H1 (cell line): ENCODE measurements around the gene EPHA4. TPM values are rescaled to one million over a fixed set of nuclear protein-coding genes. Genes with fewer than 3 reads are reported as not detected.

ENCODE experiments used
- BCL11A ChIP-seq, 2 experiments: IDR thresholded peaks; one replicate each; pipeline ENCODE4 v1.6.1; 2011; ENCODE audit warnings: low read depth in 2 of 2, low read length in 2 of 2, mild to moderate bottlenecking in 2 of 2
- HDAC6 ChIP-seq: IDR thresholded peaks from one replicate; pipeline ENCODE4 v1.7.1; 2012; ENCODE audit warnings: low read depth, mild to moderate bottlenecking, inconsistent platforms, low read length, moderate library complexity
- RAD21 ChIP-seq, 2 experiments: IDR thresholded peaks in 1 of 2; conservative IDR thresholded peaks in 1 of 2; 2 replicates each; pipeline ENCODE4 v1.6.1; 2011; ENCODE audit warnings: low read depth in 2 of 2, low read length in 2 of 2, improper control_type of control experiment in 1 of 2, inconsistent platforms in 1 of 2, mild to moderate bottlenecking in 1 of 2, moderate library complexity in 1 of 2
- RFX5 ChIP-seq: IDR thresholded peaks from 2 replicates; pipeline ENCODE4 v1.6.1; 2011; ENCODE audit warnings: low read depth, low read length, improper control_type of control experiment, borderline replicate concordance
- TAF1 ChIP-seq: IDR thresholded peaks from 2 replicates; pipeline ENCODE4 v1.6.1; 2011; ENCODE audit warnings: mild to moderate bottlenecking, low read depth, low read length
- polyA plus RNA-seq, 7 experiments: library from polyadenylated mRNA; depleted of rRNA in 3 of 7; stranded (reverse) in 5 of 7; unstranded in 2 of 7; fragments of >200 nt in 5 of 7; fragments of 200-250 nt in 2 of 7; gene quantifications; 1 replicate in 5 of 7; 2 replicates in 1 of 7; 4 replicates in 1 of 7; pipeline versions ENCODE4 v1.2.1 to v1.2.3, GENCODE V29; 2011 to 2013; ENCODE audit warnings: missing spikeins in 2 of 7, mixed read lengths in 2 of 7
- total RNA-seq: library from RNA; stranded (reverse); fragmentation: NEBNext Ultra II Directional; extraction: Animal tissue kit (Norgen Biotek cat#: 25700); gene quantifications from 2 replicates; pipeline ENCODE4 v1.2.1, GENCODE V29; 2021
- TF ChIP-seq, protein P1 (sequence below), 3 experiments: IDR thresholded peaks; 1 replicate in 2 of 3; 2 replicates in 1 of 3; pipeline versions ENCODE4 v1.5.1 to v1.6.1; 2011; ENCODE audit warnings: low read length in 3 of 3, mild to moderate bottlenecking in 3 of 3, inconsistent platforms in 2 of 3, low read depth in 1 of 3, moderate library complexity in 1 of 3; ENCODE audit not compliant: insufficient read depth in 1 of 3; ENCODE audit errors: control extremely low read depth in 1 of 3
- TF ChIP-seq, protein P2 (sequence below): IDR thresholded peaks from 2 replicates; pipeline ENCODE4 v1.6.1; 2011; ENCODE audit warnings: low read depth, mild to moderate bottlenecking, low read length; ENCODE audit not compliant: insufficient read depth

The EPHA4 gene
- total and polyA plus RNA-seq, 2 of the 8 experiments (the other 6 are each of a cell fraction or from before 2014, with no cell fraction given) = 4.3 to 5.7 TPM

DNA sequence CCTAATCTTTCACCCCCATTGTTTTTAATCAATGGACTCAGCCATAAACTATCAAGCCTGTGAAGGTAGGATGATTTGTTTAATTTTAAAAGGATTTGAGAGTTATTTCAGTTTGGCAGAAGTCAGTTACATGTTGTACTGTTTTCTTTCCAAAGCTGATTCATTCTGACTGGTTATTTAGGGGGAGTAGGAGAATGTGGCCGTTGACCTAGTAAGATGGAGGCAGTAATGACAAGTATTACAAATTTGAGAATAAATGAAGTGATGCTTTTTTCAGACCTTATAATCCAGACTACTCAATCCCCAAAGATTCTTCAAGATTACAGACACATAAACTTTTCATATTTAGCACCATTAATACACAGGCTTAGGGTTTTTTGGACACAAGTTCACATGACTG lies 4.3 kb downstream of the EPHA4 start (continued):
- TF ChIP-seq RFX5 = no peak
- TF ChIP-seq, protein P1, sequence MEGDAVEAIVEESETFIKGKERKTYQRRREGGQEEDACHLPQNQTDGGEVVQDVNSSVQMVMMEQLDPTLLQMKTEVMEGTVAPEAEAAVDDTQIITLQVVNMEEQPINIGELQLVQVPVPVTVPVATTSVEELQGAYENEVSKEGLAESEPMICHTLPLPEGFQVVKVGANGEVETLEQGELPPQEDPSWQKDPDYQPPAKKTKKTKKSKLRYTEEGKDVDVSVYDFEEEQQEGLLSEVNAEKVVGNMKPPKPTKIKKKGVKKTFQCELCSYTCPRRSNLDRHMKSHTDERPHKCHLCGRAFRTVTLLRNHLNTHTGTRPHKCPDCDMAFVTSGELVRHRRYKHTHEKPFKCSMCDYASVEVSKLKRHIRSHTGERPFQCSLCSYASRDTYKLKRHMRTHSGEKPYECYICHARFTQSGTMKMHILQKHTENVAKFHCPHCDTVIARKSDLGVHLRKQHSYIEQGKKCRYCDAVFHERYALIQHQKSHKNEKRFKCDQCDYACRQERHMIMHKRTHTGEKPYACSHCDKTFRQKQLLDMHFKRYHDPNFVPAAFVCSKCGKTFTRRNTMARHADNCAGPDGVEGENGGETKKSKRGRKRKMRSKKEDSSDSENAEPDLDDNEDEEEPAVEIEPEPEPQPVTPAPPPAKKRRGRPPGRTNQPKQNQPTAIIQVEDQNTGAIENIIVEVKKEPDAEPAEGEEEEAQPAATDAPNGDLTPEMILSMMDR (IDR thresholded peaks at IDR 0.05; ENCODE audit: control extremely low read depth in 1 of 3, insufficient read depth in 1 of 3, low read depth in 1 of 3, low read length in 3 of 3) = no peak
- no peak for TF ChIP-seq BCL11A (IDR thresholded peaks at IDR 0.05; ENCODE audit: low read depth in 2 of 2, low read length in 2 of 2)
- no peak for TF ChIP-seq HDAC6
- no peak for TF ChIP-seq RAD21 (IDR thresholded peaks at IDR 0.05 in 1 of 2, conservative IDR thresholded peaks at IDR 0.05 in 1 of 2; ENCODE audit: low read depth in 2 of 2, low read length in 2 of 2)
- TF ChIP-seq, protein P2, sequence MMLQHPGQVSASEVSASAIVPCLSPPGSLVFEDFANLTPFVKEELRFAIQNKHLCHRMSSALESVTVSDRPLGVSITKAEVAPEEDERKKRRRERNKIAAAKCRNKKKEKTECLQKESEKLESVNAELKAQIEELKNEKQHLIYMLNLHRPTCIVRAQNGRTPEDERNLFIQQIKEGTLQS = no peak
- no peak for TF ChIP-seq TAF1
